HAP-1 (cell line): Measurements from ENCODE around the gene TFG.
"Not testable (repeated sequence)": the region's sequence is repeated elsewhere in the genome, so short reads cannot be mapped to it uniquely, and the experiment has no call there.

ENCODE experiments used
- DNase-seq, 2 experiments: peaks; one replicate each; pipeline ENCODE4 v3.0.0-alpha.2; 2016 to 2020; ENCODE audit warnings: low spot score in 2 of 2
- H3K27me3 ChIP-seq: fragments of 250-450 bp; sonication (Bioruptor Pico); 2 replicates; pipeline ENCODE4 v1.5.1; 2020; ENCODE audit warnings: low read depth, mild to moderate bottlenecking, moderate library complexity
- H3K36me3 ChIP-seq: fragments of 250-450 bp; sonication (Bioruptor Pico); replicated peaks from 2 replicates; pipeline ENCODE4 v1.5.1; 2020; ENCODE audit warnings: mild to moderate bottlenecking
- H3K4me1 ChIP-seq: fragments of 250-450 bp; sonication (Bioruptor Pico); 2 replicates; pipeline ENCODE4 v1.5.1; 2020; ENCODE audit warnings: mild to moderate bottlenecking
- H3K4me3 ChIP-seq: fragments of 250-450 bp; sonication (Bioruptor Pico); 2 replicates; pipeline ENCODE4 v1.5.1; 2020; ENCODE audit warnings: mild to moderate bottlenecking, moderate library complexity
- H3K9me3 ChIP-seq: fragments of 250-450 bp; sonication (Bioruptor Pico); 2 replicates; pipeline ENCODE4 v1.5.1; 2020; ENCODE audit warnings: mild to moderate bottlenecking, moderate library complexity
- in situ Hi-C: fragments of 300-500 bp; cut with MboI; formaldehyde crosslinking; loops from 3 replicates; pipeline ENCODE4 v1.14.3; 2020; ENCODE audit warnings: low sequenced_read_pairs, inconsistent platforms, mixed read lengths

Gene TFG

DNA sequence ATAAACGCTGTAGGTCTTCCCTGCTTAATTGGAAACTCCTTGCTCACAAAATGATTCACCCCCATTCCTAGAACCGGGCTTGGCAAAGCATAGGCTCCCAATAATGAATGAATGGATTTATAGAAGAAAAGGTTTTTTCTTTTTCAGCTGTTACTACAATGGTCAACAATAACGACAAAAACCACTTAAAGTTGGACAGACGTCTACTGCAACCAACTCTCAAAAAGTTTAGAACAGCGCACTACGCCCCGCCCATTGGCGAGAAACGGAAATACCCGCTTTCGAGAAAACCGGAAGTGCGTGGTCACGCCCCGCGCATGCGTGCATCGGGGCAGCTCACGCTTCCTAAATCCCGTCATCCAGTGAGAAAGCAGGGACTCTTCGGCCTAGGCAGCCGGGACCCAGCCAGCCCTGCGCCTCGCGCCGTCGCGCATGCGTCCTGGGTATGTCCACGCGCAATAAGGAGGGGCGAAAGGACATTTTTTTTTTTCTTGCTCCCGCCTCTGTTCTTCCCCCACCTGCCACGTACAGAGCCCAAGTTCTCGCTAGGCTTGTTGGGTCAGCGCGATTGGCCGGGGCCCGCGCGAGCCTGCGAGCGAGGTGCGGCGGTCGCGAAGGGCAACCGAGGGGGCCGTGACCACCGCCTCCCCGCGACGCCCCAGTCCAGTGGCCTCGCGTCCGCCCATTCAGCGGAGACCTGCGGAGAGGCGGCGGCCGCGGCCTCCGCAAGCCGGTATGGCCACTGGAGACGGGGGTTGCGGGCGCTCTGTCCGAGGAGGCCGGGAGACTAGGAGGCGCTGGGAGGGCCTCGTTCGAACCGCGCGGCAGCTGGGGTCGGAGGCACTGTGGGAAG, at the start of gene TFG:
Gene TFG (plus strand): TSS at position 506 of the 853 bp plus-strand sequence. CDS start 4,192 bp downstream, outside the sequence.
- Histone ChIP-seq H3K27me3 (no peaks in the 10 kb centered on the region), H3K4me3 (peak within 1 kb of the TSS; percentile 59), H3K36me3 (peaks cover 18% of the 10 kb centered on the region), H3K9me3 (no peaks in the 10 kb centered on the region), H3K4me1 (peaks cover 2% of the 10 kb centered on the region; the same call in 1 of the 2 replicates)
- in situ Hi-C loops, result no loop called here
- DNase-seq, result peak; percentile 95 to 97

- H3K27me3 ChIP-seq, H3K4me3 ChIP-seq, in situ Hi-C loops, DNase-seq, H3K9me3 ChIP-seq, H3K36me3 ChIP-seq: not testable (repeated sequence)
- H3K4me1 ChIP-seq, result peaks cover 13% of the 10 kb centered on the region
Observed at GRCh38 chr3:100661294-100661693, 48.0 kb upstream of the TFG start.

DNA sequence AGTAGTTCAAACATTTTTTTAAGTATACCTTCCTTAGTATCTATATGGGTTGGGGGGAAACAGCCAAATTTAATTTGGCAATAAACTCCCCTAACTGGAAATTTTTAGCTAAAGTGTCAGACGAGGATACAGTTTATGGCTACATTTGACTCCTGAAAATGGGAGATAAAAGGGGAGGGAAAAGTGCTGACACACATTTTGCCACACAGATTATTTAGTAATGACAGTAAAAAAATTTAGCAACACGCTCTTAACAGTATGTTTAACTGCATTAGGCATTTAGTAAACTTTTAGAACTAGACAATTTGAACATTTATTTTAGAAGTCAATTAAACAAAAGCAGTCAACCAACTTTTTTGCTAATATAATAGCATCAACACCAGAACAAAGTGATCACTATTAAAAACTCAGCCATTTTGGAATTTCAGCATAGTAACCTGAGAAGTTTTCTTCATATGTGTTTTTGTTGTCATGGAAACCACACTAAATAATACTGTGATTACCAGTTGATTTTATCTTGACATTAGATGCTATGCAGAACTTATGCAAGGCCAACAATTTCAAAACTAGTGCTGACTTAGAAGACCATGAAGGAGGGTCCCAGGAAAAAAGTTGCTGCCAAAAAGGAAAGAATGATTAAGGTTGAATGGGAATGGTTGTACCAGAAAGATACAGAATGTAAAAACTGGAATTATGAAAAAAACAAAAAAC, 47.0 kb upstream of the TFG start:
- H3K9me3 ChIP-seq, result no peaks in the 10 kb centered on the region
- no peaks in the 10 kb centered on the region for H3K36me3 ChIP-seq
- in situ Hi-C loops, result no loop called here
- no peaks in the 10 kb centered on the region for H3K27me3 ChIP-seq
- H3K4me1 ChIP-seq, result peaks cover 18% of the 10 kb centered on the region
- peak in 1 of 2 experiments; percentile 30 for DNase-seq
- H3K4me3 ChIP-seq, result no peak overlapping the region

DNA sequence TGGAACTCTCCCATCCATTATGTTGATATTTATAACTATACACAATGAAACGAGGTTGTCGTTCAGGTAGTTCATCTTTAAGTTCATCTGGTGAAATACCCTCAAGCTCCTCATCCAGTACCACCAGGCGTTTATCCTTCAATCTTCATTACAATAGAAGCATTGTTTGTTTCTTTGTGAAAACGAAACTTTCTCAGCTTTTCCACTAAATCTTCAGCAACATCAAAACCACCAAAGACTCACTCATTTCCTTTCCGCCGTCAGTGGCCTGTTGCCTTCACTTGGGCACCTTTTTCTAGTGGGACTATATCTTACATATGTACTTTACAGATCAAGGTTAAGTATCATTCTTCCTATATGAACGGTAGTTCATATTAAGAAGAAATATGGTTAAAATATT, 44.1 kb upstream of the TFG start:
- Histone ChIP-seq H3K4me1 (peaks cover 18% of the 10 kb centered on the region), H3K9me3 (no peaks in the 10 kb centered on the region; the same call in 1 of the 2 replicates), H3K4me3 (no peak overlapping the region), H3K36me3 (no peaks in the 10 kb centered on the region), H3K27me3 (no peaks in the 10 kb centered on the region)
- DNase-seq, result no peak
- in situ Hi-C loops, result no loop called here

GRCh38 chr3:100666699-100667098, 42.6 kb upstream of the TFG start:
- H3K4me3 ChIP-seq, H3K36me3 ChIP-seq, H3K9me3 ChIP-seq, in situ Hi-C loops, H3K27me3 ChIP-seq: not testable (repeated sequence)
- peak; percentile 33 to 55 for DNase-seq
- H3K4me1 ChIP-seq, result peaks cover 18% of the 10 kb centered on the region

- H3K9me3 ChIP-seq, H3K36me3 ChIP-seq, in situ Hi-C loops, DNase-seq, H3K27me3 ChIP-seq, H3K4me3 ChIP-seq: not testable (repeated sequence)
- peaks cover 18% of the 10 kb centered on the region for H3K4me1 ChIP-seq
Observed at GRCh38 chr3:100667316-100667715, 42.0 kb upstream of the TFG start.

- H3K4me1 ChIP-seq, H3K4me3 ChIP-seq, H3K36me3 ChIP-seq, H3K9me3 ChIP-seq, H3K27me3 ChIP-seq, in situ Hi-C loops, DNase-seq: not testable (repeated sequence)
Observed at GRCh38 chr3:100670995-100671394, 38.3 kb upstream of the TFG start.

- in situ Hi-C loops, result no loop called here
- no peak for DNase-seq
- H3K36me3 ChIP-seq, result no peaks in the 10 kb centered on the region
- H3K4me1 ChIP-seq, result no peaks in the 10 kb centered on the region
- no peak overlapping the region for H3K4me3 ChIP-seq
- H3K27me3 ChIP-seq, result no peaks in the 10 kb centered on the region; the same call in 1 of the 2 replicates
- no peaks in the 10 kb centered on the region for H3K9me3 ChIP-seq
Observed at GRCh38 chr3:100681496-100681895, 27.8 kb upstream of the TFG start.

- no peak overlapping the region for H3K4me3 ChIP-seq
- in situ Hi-C loops, result no loop called here
- no peaks in the 10 kb centered on the region for H3K36me3 ChIP-seq
- no peaks in the 10 kb centered on the region for H3K4me1 ChIP-seq
- no peak for DNase-seq
- H3K9me3 ChIP-seq, result no peaks in the 10 kb centered on the region
- no peaks in the 10 kb centered on the region for H3K27me3 ChIP-seq
Observed at GRCh38 chr3:100682056-100682853, 27.0 kb upstream of the TFG start.

DNA sequence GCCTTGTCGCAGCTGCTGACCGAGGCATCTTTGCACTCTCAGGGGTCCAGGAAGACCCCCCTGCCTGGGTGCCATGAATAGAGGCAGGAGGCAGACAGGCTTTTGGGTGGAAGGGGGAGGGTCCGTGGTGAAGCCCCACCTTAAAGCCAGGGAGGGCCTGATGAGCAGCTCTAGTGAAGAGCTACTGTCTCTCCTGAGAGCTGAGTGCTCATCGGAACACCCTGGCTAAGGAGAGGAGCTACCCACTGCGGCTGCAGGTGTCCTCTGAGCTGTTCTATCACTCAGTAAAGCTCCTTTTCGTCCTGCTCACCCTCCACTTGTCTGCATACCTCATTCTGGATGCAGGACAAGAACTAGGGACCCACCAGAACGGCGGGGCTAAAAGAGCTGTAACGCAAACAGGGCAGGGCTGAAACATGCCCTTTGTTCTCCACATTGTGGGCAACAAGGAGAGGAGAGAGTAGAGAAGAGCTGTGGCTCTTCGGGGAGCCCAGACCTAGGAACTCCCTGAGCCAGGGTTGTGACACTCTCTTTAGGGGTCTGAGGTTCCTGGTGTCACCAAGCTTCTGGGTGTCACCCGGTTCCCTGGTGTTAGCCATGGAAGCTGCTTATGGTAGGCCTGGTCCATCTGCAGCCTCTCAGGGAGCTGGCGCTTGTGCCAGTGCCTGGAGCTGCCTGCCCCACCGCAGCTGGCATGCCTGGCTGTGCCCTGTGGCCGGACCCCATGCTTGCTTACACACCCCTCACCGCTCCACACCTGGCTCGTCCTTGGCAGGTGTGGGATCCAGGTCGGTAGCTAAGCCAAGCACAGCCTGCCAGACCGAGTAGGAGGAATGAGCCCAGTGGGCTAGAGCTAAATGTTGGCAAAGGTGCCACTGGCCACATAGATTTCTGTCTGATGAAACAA, 26.2 kb upstream of the TFG start:
- H3K4me3 ChIP-seq, result no peak overlapping the region
- in situ Hi-C loops, result no loop called here
- no peaks in the 10 kb centered on the region for H3K4me1 ChIP-seq
- no peak for DNase-seq
- no peaks in the 10 kb centered on the region for H3K36me3 ChIP-seq
- H3K27me3 ChIP-seq, result no peaks in the 10 kb centered on the region
- H3K9me3 ChIP-seq, result no peaks in the 10 kb centered on the region

DNA sequence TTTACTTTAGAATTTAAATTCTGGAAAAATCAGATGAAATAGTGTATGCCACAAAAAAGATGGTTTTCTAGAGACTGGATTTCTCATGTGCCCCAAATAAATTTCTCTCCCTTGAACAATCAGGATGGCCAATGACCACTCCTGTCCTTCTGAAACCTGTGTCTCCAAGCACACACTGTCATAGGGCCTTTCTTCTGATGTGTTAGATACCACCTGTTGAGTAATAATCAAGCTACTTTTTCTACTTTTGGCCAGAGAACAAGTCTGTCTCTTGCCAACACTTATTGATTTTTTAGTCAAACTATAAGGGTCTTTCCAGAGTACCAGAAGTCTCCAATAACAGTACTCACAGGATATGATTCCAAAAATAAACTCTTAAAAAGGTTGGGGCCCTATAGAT, 16.1 kb upstream of the TFG start:
- DNase-seq, result no peak
- H3K27me3 ChIP-seq, result no peaks in the 10 kb centered on the region
- in situ Hi-C loops, result no loop called here

GRCh38 chr3:100695696-100696095, 13.6 kb upstream of the TFG start:
- no peaks in the 10 kb centered on the region for H3K36me3 ChIP-seq

More for the DNA sequence above, 16.1 kb upstream of the TFG start:
- Histone ChIP-seq H3K9me3 (no peaks in the 10 kb centered on the region), H3K4me1 (peaks cover 15% of the 10 kb centered on the region; the same call in 1 of the 2 replicates), H3K36me3 (no peaks in the 10 kb centered on the region), H3K4me3 (no peak overlapping the region)

DNA sequence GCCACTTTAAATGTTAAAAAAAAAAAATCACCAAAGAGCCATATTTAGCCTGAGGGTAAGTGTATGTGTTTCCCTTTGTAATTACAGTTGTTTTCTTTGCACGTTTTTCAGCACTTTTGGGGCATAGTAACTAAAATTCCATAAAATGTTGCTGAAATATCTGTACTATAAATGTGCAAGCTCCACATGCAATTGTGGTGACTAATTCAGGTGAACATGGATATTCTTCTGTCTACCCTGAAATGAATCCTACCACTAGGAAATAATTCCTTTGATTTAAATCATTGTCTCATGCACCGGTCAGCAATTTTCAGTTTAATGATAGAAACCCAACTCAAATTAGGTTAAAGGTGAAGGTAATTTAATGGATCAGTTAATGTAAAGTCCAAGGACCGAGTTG, 13.1 kb upstream of the TFG start:
- in situ Hi-C loops, result no loop called here
- no peaks in the 10 kb centered on the region for H3K36me3 ChIP-seq
- no peak for DNase-seq
- no peaks in the 10 kb centered on the region for H3K9me3 ChIP-seq
- peaks cover 15% of the 10 kb centered on the region; the same call in 1 of the 2 replicates for H3K4me1 ChIP-seq
- H3K27me3 ChIP-seq, result no peaks in the 10 kb centered on the region
- H3K4me3 ChIP-seq, result no peak overlapping the region

More at GRCh38 chr3:100695696-100696095, 13.6 kb upstream of the TFG start:
- Histone ChIP-seq H3K27me3 (no peaks in the 10 kb centered on the region), H3K9me3 (no peaks in the 10 kb centered on the region), H3K4me3 (no peak overlapping the region), H3K4me1 (peaks cover 15% of the 10 kb centered on the region; the same call in 1 of the 2 replicates)
- no peak for DNase-seq
- in situ Hi-C loops, result no loop called here
